ENCODE results near the gene BCR.

BCR gene

DNA sequence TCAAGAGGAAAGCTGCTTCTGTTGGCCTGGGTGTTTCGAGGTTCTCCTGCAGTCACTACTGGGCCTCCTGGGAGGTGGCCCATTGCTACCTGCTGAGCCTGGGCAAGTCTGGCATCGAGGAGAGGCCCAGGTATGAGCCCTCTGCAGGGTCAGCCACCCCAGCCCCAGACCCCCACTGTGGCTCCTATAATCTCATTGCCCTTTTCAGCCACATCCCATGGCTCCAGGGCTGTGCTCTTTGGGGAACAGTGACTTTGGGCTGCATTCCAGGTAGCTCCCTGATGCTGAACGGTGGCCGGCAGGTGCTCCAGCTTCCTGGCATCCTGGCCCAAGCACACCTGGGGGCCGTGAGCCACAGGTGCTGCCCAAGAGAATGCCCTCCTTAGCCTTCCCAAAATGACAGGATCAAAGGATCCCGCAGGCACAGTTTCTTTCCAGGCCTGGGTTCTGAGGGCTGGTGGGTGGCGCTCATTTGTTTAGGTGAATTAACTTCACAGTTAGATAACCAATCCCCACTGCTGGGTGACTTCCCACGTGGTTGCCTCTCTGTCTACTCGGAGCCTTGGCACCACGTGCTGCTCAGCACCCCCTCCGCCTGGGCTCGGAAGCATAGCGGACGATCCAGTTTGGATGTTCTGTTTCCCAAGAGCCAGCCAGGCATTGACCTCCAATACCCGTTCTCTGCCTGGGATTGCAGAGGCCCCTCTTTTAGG is 97.4 kb downstream of the BCR start:
- DNase-seq (ENCODE audit: low spot score): no peak

- no peak for DNase-seq (ENCODE audit: low spot score)
Measured at GRCh38 chr22:23278883-23279675, 98.8 kb downstream of the BCR start.

DNA sequence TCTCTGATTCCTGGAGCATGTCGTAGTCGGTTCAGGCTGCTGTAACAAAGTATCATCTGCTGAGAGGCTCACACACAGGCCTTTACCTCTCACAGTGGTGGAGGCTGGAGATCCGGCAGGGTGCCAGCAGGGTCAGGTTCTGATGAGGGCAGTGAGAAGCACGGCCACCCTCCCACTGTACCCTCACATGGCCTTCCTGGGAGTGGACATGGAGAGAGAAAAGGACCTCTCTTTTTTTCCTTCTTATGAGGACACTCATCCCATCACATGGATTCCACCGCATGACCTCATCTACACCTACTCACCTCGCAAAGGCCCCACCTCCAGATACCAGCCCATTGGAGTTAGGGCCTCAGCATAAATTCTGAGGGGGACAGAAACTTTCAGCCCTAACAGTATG is 99.5 kb downstream of the BCR start:
- DNase-seq (ENCODE audit: low spot score): no peak

DNA sequence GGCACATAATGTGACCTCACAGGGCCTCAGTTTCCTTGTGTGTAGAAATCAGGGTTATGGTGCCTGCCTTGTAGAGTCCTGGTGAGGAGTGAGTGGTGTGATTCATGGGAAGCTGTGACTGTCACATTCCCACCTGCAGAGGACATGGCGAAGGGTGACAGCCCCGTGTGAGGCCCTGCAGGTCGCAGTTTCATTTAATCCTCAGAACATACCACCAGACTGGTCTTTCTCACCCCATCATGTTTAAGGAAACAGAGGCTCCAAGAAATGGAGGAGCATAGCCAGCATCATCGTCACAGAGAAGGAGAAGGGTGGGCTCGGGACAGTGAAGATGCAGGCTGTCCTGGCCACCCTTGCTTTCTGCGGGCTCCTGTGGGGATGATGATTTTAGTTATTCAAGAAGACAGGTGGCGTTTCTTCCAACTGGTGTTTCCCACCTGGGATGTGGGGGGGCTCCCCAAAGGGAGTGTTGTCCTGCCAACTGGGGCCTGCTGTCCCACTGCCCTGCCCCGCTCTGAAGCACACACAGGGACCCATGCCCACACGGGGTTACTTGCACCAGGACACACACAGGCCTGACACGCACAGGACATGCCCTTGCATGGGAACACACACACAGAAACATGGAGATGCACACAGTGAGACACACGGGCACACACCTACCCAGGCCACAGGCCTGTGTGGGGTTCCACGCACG is 100.2 kb downstream of the BCR start:
- DNase-seq (ENCODE audit: low spot score): no peak

DNA sequence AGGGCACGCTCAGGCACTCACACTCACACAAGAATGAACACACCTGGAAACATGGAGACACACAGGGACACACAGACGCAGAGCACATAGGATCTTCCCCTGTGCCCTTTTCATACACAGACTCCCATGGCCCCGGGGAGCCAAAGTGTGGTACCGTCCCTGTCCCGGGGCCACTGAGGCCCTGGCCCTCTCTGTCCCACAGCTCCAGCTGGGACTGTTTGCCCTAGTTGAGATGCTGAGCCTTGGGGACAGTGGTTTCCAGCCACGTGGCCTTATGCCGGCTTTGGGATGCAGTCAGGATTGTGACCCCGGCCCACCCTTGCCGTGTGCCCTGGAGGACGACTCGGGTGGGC is 100.7 kb downstream of the BCR start:
- no peak for DNase-seq (ENCODE audit: low spot score)

DNA sequence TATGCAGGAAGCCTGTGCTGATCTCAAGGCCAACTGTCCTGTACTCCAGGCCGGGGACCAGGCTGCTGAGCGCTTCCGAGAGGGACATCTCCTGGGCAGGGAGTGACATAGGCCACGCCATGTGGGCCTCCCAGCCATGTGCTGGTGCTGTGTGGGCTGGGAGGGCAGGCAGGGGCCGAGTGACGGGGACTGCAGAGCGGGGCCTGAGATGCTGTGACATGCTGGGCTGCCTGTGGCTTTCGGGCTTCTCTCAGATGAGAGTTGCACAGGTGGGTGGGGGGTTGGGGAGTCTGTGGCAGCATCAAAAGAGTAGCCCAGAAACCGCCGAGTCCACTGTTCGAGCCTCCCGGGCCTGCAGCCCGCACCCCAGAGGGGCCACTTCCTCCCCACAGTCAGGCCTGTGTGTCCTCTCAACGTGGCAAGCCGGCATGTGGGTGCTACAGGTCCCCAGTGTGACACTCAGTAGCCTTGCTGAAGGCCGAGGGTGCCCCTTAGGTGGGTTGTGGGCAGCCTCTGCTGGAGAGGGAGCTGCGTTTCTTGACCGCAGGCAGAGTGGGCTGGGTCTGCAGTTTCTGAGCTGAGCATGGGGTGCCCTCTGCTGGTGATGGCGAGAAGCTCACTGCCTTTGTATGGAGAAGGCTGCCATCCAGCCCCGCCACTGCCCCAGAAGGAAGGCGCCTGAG is 101.2 kb downstream of the BCR start:
- DNase-seq (ENCODE audit: low spot score): peak; percentile 41

DNA sequence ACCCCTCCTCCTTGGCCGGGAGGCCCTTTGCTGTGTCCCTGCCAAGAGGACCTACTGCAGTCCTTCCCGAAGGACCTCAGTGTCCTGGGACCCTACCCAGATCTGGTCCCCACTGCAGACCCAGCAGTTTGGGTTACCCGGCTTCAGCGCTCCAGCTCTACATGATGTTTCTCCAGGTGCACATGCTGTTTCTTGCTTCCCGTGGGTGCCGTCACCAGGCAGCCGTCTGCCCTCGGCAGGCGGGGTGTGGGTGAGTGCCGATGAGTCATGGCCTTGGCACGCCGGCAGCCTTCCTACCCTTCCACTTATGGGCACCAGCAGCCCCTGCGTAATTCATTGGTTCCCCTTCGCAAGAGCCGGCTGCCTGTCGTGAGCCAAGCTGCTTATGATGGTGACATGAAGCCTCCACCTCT is 101.8 kb downstream of the BCR start:
- DNase-seq (ENCODE audit: low spot score): peak; percentile 53

DNA sequence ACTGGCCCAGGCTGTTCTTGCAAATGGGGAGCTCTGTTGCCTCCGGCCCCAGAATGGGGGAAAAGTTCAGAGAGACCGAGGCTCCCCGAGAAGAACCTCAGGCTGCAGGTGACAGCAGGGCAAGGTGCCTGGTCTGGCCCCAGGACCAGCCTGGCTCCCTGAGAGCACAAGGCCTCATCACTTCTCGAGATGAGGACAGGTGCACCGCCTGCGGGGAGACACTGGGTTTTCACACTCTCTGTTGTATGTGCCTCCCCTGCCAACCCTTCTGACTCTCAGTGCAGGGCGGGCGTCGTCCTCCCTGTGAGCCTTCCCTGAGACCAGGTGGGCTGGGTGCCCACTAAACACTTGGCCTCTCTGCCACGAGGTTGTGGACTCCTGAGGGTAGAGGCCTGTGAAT is 102.2 kb downstream of the BCR start:
- DNase-seq (ENCODE audit: low spot score): no peak

DNA sequence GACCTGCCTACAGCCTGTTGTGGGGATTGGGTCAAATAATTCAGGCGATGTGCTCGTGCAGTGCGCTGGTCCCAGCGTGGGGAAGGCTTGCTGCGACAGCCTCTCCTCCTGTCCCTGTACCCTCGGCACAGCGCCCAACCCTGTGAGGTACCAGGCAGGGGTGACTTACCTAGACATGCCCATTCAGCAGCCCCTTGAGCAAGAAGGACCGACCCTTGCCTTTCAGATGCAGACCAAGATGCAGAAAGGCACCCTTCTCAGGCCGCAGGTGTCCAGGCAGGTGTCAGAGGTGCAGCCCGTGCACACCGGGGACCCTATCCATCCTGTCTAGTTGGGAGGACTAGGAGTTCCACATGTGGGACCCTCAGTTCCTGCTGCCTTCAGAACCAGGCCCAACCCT is 102.7 kb downstream of the BCR start:
- no peak for DNase-seq (ENCODE audit: low spot score)

DNA sequence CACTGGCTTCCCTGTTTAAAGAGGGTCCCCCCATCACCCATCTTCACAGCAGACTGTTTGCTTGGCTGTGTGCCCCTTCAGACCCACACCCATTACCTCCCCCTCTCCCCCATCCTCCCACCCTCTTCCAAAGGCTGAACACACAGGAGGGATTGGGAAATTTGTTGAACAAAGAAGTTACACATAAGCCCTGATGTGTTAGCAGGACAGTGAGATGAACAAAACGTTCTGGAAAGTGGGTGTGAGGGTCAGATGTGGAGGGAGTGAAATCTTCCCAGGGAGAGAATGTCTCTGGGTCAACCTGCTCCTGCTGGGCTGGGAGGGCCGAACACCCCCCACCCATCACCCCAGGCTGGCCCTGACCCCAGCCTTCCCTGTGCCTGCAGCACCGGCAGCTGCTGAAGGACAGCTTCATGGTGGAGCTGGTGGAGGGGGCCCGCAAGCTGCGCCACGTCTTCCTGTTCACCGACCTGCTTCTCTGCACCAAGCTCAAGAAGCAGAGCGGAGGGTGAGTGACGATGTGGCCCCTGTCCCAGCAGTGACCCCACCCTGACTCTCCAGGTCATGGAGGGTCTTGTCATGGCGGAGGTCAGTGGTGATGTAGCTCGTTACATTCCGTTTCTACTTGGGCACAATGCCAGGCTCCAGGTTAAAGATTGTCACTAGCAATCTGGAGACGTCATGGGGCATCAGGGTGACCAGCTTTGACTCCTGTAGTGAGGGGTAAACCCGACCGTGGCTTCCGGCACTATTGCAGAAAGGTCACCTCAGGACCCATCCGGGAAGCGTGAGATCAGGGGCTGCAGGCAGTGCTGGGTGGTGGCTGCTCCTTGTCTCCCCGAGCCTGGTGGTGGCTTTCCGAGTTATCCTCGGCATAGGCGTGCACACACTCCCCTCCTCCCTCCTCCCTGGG is 103.5 kb downstream of the BCR start:
- no peak for DNase-seq (ENCODE audit: low spot score)

GRCh38 chr22:23284504-23285033 is 104.3 kb downstream of the BCR start:
- DNase-seq (ENCODE audit: low spot score): no peak

DNA sequence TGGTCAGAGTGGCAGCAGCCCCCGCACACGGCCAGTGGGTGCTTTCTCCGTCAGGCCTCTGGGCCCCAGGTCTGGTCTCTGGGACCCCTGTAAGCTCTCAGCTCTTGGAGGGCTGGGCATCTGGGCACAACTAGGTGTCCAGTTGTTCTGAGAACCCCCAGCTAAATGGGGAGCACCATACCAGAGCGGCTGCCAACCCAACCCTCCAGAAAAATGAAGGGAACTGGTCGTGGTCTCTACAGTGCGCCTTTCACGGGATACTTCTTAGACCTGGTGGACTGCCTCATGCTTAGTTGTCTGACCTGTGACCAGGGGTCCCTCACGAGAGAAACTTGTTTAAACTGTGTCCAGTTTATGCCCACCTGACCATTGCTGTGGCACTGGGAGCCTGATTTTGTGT is 104.9 kb downstream of the BCR start:
- no peak for DNase-seq (ENCODE audit: low spot score)

DNA sequence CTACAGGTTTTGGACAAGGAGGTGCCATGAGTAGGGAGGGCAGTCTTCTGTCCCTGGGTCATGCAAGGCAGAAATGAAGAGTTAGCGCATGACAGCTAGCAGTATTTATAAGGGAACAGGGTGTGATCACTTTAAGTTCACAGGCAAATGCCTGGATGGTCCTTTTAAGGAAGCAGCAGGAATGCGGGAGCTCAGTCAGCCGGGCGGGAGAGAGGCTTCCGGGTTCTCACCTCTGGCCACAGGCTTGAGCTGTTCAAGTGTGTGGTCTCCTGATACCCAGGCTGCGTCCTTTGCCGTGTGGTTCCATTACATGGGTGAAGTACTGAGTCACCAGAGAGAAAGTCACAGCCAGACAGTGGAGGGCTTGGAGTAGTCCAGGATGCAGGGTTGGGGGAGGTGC is 105.4 kb downstream of the BCR start:
- DNase-seq (ENCODE audit: low spot score): no peak

DNA sequence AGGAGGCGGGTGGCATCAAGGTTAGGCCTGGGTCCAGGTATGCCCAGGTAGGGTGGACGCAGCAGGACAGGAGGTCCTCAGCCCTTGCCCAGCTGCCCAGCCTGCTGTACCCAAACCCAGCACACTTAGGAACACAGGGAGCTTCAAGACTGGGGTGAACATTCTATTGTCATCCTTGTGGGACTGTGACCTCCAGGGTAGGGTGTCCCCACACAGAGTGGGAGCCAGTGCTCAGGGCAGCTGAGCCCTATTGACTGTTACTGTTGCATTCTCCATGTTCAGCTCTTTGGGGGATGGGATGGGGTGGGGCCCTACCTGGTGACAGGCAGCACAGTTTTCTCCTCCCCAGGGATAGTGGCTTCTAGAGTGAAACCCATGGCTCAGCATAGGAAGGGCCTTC is 106.0 kb downstream of the BCR start:
- DNase-seq (ENCODE audit: low spot score): no peak

DNA sequence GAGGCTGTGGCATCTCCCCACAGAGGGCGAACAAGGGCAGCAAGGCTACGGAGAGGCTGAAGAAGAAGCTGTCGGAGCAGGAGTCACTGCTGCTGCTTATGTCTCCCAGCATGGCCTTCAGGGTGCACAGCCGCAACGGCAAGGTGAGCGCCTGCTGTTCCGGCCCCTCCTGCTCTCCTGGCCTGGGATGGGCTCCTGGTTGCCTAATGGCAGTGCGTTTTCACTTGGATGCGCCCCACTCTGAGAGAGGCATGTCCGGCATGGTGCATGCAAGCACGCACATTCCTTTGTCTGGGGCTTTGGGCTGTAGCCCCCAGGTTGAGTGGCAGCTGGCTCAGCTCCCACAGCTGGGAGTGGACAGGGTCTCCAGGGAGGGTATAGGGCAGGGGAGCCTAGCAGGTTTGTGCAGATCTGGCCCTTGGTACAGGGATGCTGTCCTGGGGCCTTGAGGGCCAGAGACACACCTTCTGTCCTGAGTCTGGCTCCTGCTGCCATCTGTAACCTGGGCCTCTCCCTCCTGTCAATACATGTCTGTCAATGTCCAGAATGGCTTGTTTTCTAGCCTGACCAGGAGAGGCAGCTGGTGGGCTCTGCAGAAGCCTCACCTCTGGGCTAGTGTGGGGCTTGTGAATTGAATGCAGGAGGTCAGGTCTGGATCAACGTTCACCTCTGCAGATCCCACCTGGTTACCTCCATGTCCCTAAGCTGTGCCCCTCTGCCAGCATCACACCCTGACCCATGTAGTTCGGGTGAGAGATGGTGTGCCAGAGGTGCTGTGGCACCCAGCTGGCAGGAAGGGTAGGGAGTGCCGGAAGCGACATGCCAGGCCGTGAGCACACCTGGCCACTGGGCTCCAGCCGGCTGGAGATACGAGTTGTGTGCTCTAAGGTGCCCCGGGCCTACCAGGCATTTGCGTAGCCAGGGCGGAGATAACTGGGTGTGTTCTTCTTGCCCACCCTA is 107.1 kb downstream of the BCR start:
- no peak for DNase-seq (ENCODE audit: low spot score)

DNA sequence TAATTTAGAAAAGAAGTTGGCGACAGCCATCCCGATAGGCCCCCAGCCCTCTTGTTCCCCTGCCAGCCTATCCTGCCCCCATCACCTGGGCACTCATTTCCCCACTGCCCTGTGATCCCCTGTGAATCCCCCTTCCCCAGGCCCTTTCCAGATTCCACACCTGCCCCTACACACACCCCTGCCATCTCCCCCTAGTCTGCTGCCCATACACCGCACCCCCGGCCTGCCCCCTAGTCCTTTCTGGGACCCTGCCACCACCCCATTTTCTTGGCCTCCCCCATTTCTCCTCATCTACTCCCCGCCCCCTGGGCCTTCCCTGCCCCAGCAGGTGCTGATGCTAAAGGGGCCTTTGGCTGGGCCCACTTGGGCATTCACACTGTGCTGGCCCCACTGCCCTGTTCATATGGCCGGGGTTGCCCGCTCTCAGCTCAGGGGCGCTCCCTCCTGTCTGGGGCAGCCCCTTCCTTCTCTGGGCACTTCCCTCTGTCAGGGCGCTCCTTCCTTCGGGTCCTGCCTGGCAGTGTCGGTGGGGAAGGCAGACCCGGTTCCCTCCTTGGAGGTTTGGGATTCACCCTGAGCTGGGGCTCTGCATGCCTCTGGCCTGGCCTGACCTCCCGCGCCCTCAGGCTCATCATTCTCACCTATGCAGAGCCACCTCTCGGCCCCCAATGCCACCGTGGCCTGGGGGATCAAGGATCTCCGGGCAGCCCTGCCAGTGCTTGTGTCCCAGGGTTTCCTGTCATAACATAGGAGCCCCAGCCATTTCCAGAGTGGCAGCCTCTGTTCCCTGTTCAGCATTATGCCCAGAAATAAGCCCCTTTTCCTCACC is 108.2 kb downstream of the BCR start:
- no peak for DNase-seq (ENCODE audit: low spot score)

DNA sequence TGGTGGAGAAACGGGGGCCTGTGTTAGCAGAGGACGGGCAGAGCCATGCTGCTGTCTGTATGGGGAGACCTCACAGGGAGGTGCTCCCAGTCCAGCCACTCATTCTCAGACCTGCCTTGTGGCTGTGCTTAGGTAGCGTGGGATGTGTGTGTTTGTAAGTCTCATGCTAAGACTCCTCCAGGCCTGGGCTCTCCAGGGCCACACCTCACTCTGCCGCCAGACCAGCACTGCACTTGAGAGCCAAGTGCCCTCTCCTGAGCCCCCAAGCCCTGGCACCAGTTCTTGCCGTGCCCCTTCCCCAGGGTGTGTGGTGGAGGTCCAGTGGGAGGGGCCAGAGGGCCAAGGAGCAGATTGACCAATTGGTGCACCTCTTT is 108.8 kb downstream of the BCR start:
- DNase-seq (ENCODE audit: low spot score): no peak

DNA sequence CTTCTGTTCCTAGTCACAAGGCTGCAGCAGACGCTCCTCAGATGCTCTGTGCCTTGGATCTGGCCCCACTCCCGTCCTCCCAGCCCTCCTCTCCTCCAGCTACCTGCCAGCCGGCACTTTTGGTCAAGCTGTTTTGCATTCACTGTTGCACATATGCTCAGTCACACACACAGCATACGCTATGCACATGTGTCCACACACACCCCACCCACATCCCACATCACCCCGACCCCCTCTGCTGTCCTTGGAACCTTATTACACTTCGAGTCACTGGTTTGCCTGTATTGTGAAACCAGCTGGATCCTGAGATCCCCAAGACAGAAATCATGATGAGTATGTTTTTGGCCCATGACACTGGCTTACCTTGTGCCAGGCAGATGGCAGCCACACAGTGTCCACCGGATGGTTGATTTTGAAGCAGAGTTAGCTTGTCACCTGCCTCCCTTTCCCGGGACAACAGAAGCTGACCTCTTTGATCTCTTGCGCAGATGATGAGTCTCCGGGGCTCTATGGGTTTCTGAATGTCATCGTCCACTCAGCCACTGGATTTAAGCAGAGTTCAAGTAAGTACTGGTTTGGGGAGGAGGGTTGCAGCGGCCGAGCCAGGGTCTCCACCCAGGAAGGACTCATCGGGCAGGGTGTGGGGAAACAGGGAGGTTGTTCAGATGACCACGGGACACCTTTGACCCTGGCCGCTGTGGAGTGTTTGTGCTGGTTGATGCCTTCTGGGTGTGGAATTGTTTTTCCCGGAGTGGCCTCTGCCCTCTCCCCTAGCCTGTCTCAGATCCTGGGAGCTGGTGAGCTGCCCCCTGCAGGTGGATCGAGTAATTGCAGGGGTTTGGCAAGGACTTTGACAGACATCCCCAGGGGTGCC is 109.8 kb downstream of the BCR start:
- peak; percentile 47 for DNase-seq (ENCODE audit: low spot score)
